Immature natural killer cell (primary cell): ENCODE measurements around the gene KHK. TPM values are rescaled to one million over a fixed set of nuclear protein-coding genes. Genes with fewer than 3 reads are reported as not detected.

ENCODE experiments used
- DNase-seq, 3 donors: peaks; one replicate each; pipeline ENCODE4 v3.0.0; 2022; ENCODE audit warnings: mixed read lengths in 1 of 3
- H3K27ac Mint-ChIP-seq, 6 donors: one replicate each; pipeline ENCODE4 v1.8.0; 2020; ENCODE audit warnings: mixed read lengths in 6 of 6, mild to moderate bottlenecking in 5 of 6, inconsistent platforms in 4 of 6, moderate library complexity in 3 of 6
- H3K27me3 Mint-ChIP-seq, 3 donors: one replicate each; pipeline ENCODE4 v1.8.0; 2020 to 2021; ENCODE audit warnings: low read depth in 3 of 3, mild to moderate bottlenecking in 3 of 3, mixed read lengths in 3 of 3, moderate library complexity in 3 of 3, inconsistent platforms in 1 of 3
- H3K36me3 Mint-ChIP-seq, 3 donors: one replicate each; pipeline ENCODE4 v1.8.0; 2020; ENCODE audit warnings: mixed read lengths in 3 of 3, inconsistent platforms in 2 of 3, mild to moderate bottlenecking in 2 of 3
- H3K4me1 Mint-ChIP-seq, 2 donors: one replicate each; pipeline ENCODE4 v1.8.0; 2020; ENCODE audit warnings: inconsistent platforms in 2 of 2, mild to moderate bottlenecking in 2 of 2, mixed read lengths in 2 of 2, moderate library complexity in 1 of 2
- H3K4me3 Mint-ChIP-seq, 5 donors: one replicate each; pipeline ENCODE4 v1.8.0; 2020; ENCODE audit warnings: mild to moderate bottlenecking in 5 of 5, mixed read lengths in 5 of 5, inconsistent platforms in 3 of 5, moderate library complexity in 3 of 5
- H3K9me3 Mint-ChIP-seq, 6 donors: one replicate each; pipeline ENCODE4 v1.8.0; 2020; ENCODE audit warnings: mild to moderate bottlenecking in 6 of 6, mixed read lengths in 6 of 6, inconsistent platforms in 4 of 6, moderate library complexity in 3 of 6
- polyA plus RNA-seq, 3 donors: library from polyadenylated mRNA; unstranded; fragments of 300-500 nt; fragmentation: Illumina TruSeq; gene quantifications; one replicate each; pipeline ENCODE4 v1.2.3, GENCODE V29; 2021

KHK gene
- 1 to 10 TPM; 7.0 to 9.5 (median 8.4) TPM for polyA plus RNA-seq

DNA sequence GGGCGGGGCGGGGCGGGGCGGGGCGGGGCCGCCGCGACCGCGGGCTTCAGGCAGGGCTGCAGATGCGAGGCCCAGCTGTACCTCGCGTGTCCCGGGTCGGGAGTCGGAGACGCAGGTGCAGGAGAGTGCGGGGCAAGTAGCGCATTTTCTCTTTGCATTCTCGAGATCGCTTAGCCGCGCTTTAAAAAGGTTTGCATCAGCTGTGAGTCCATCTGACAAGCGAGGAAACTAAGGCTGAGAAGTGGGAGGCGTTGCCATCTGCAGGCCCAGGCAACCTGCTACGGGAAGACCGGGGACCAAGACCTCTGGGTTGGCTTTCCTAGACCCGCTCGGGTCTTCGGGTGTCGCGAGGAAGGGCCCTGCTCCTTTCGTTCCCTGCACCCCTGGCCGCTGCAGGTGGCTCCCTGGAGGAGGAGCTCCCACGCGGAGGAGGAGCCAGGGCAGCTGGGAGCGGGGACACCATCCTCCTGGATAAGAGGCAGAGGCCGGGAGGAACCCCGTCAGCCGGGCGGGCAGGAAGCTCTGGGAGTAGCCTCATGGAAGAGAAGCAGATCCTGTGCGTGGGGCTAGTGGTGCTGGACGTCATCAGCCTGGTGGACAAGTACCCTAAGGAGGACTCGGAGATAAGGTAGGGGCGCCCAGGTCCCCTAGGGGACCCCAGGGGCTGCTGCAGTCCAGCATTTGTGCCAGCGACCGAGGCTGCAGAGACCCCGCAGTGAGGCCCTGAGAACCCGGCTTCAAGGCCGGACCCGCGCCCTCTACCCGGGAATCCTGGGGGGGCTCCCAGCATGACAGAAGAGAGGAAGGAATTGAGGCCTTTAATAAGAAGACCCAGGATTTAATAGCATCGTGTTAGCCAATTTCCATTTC, at the start of gene KHK:
Gene KHK (plus strand): TSS at position 49 of the 870 bp plus-strand sequence. CDS start 488 bp downstream, at position 537.
- H3K27ac Mint-ChIP-seq, result peak within 1 kb of the TSS; percentile 31 to 85 (median 75)
- no peaks in the 10 kb centered on the region for H3K9me3 Mint-ChIP-seq
- H3K36me3 Mint-ChIP-seq, result no peaks in the 10 kb centered on the region
- DNase-seq, result no peak
- peaks cover 14 to 23% of the 10 kb centered on the region in 2 donors for H3K4me1 Mint-ChIP-seq
- peak within 1 kb of the TSS; percentile 82 to 88 (median 86) for H3K4me3 Mint-ChIP-seq
- peaks cover 2 to 4% (median 3%) of the 10 kb centered on the region in 3 donors for H3K27me3 Mint-ChIP-seq

DNA sequence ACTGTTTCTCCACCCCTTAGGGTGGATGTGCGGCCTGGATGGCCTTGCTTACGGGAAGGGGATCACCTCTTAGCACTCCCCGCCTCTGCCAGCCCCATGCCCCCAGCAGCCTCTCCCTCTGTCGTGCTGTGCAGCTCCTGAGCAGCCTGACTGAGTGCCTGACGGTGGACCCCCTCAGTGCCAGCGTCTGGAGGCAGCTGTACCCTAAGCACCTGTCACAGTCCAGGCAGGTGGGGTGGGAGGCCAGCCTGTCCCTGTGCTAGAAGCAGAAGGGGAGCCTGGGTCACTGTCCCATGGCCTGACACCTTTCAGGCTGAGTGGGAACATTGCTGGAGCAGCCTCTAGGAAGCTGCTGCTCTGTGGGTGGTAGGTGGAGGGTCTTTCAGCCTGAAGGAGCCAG, 48.6 kb upstream of the KHK start:
- no peak overlapping the region for H3K4me3 Mint-ChIP-seq
- peaks cover 21 to 33% of the 10 kb centered on the region in 2 donors for H3K4me1 Mint-ChIP-seq
- H3K9me3 Mint-ChIP-seq, result no peaks in the 10 kb centered on the region
- H3K27ac Mint-ChIP-seq, result no peak overlapping the region
- H3K27me3 Mint-ChIP-seq, result no peaks in the 10 kb centered on the region
- DNase-seq, result no peak
- peaks cover 0 to 38% (median 11%) of the 10 kb centered on the region in 3 donors for H3K36me3 Mint-ChIP-seq

DNA sequence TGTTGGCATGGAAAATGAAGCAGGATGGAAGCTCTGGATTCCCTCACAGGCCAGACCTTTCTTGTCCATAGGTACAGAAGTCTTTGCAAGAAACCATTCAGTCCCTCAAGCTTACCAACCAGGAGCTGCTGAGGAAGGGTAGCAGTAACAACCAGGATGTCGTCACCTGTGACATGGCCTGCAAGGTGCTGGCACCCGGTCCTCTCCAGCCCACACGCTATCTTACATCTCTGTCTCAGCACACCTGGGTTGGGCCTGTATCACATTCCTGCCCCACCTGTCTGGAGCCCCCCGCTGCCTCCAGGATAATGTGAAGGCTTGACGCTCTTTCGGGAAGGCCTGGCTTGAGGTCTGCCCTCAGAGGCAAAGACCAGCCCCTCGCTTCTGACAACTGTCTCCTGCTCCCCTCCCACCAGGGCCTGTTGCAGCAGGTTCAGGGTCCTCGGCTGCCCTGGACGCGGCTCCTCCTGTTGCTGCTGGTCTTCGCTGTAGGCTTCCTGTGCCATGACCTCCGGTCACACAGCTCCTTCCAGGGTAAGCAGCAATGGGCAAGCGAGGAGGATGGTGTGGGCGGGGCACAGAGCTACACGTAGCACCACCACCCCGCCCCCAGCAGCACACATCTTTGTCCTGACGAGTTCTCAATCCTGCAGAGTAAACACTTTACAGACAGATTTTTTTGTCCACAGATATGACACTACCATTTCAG, 47.8 kb upstream of the KHK start:
- H3K36me3 Mint-ChIP-seq, result peaks cover 0 to 38% (median 11%) of the 10 kb centered on the region in 3 donors
- H3K9me3 Mint-ChIP-seq, result no peaks in the 10 kb centered on the region
- H3K27me3 Mint-ChIP-seq, result no peaks in the 10 kb centered on the region
- DNase-seq, result no peak
- H3K27ac Mint-ChIP-seq, result peak overlapping the region in 1 of 6 donors; percentile 67
- no peak overlapping the region for H3K4me3 Mint-ChIP-seq
- peaks cover 14 to 25% of the 10 kb centered on the region in 2 donors for H3K4me1 Mint-ChIP-seq

GRCh38 chr2:27039426-27039825, 47.1 kb upstream of the KHK start:
- Mint-ChIP-seq H3K27ac (no peak overlapping the region), H3K4me3 (no peak overlapping the region), H3K36me3 (peaks cover 0 to 38% (median 11%) of the 10 kb centered on the region in 3 donors), H3K4me1 (peaks cover 8 to 19% of the 10 kb centered on the region in 2 donors), H3K9me3 (no peaks in the 10 kb centered on the region), H3K27me3 (no peaks in the 10 kb centered on the region)
- no peak for DNase-seq

- no peak overlapping the region for H3K4me3 Mint-ChIP-seq
- no peaks in the 10 kb centered on the region for H3K27me3 Mint-ChIP-seq
- no peak for DNase-seq
- peaks cover 0 to 38% (median 11%) of the 10 kb centered on the region in 3 donors for H3K36me3 Mint-ChIP-seq
- H3K27ac Mint-ChIP-seq, result peak overlapping the region in 1 of 6 donors; percentile 40
- H3K4me1 Mint-ChIP-seq, result peaks cover 6 to 16% of the 10 kb centered on the region in 2 donors
- H3K9me3 Mint-ChIP-seq, result no peaks in the 10 kb centered on the region
Observed at GRCh38 chr2:27039871-27040270, 46.7 kb upstream of the KHK start.

GRCh38 chr2:27040282-27040681, 46.3 kb upstream of the KHK start:
- peaks cover 4 to 12% of the 10 kb centered on the region in 2 donors for H3K4me1 Mint-ChIP-seq
- no peaks in the 10 kb centered on the region for H3K9me3 Mint-ChIP-seq
- H3K27ac Mint-ChIP-seq, result no peak overlapping the region
- H3K4me3 Mint-ChIP-seq, result no peak overlapping the region
- peaks cover 0 to 38% (median 11%) of the 10 kb centered on the region in 3 donors for H3K36me3 Mint-ChIP-seq
- no peak for DNase-seq
- H3K27me3 Mint-ChIP-seq, result no peaks in the 10 kb centered on the region

GRCh38 chr2:27041752-27042151, 44.8 kb upstream of the KHK start:
- no peak for DNase-seq
- Mint-ChIP-seq H3K4me3 (no peak overlapping the region), H3K4me1 (peaks cover 2 to 5% of the 10 kb centered on the region in 2 donors), H3K9me3 (no peaks in the 10 kb centered on the region), H3K36me3 (peaks cover 0 to 28% (median 11%) of the 10 kb centered on the region in 3 donors), H3K27ac (peak overlapping the region in 5 of 6 donors; percentile 21 to 73 (median 42)), H3K27me3 (peaks cover 0 to 1% (median 0%) of the 10 kb centered on the region in 3 donors)

DNA sequence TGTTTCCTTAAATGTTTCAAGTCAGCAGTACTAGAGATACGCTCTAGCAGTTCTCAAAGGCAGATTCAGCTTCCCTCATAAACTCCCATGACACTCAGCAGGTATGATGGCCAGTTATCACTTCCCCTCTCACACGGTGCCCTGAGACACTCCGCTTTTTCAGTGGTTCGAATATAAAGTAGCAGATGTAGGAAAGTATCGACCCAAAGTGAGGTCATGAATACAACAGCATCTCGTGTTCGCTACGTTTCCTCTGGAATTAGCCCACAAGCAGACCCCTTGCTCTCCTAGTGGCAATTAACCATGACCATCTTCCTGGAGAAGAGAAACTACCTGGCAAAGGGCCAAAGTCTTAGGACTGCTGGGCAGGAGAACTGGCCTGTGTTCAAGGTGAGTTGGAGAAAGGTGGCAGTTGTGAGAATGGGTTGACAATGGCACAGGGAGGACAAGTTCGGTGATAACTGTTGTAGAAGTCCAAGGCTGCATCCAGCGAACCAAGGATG, 44.4 kb upstream of the KHK start:
- Mint-ChIP-seq H3K9me3 (no peaks in the 10 kb centered on the region), H3K36me3 (peaks cover 0 to 23% (median 11%) of the 10 kb centered on the region in 3 donors), H3K4me1 (peaks cover 2 to 5% of the 10 kb centered on the region in 2 donors), H3K27ac (peak overlapping the region in 5 of 6 donors; percentile 21 to 73 (median 42)), H3K4me3 (no peak overlapping the region), H3K27me3 (peaks cover 0 to 1% (median 0%) of the 10 kb centered on the region in 3 donors)
- DNase-seq, result no peak

GRCh38 chr2:27042985-27043634, 43.5 kb upstream of the KHK start:
- peaks cover 2 to 5% of the 10 kb centered on the region in 2 donors for H3K4me1 Mint-ChIP-seq
- peak overlapping the region in 1 of 6 donors; percentile 73 for H3K27ac Mint-ChIP-seq
- H3K36me3 Mint-ChIP-seq, result peaks cover 0 to 23% (median 11%) of the 10 kb centered on the region in 3 donors
- H3K4me3 Mint-ChIP-seq, result no peak overlapping the region
- DNase-seq, result no peak
- H3K27me3 Mint-ChIP-seq, result peaks cover 0 to 1% (median 0%) of the 10 kb centered on the region in 3 donors
- H3K9me3 Mint-ChIP-seq, result no peaks in the 10 kb centered on the region

DNA sequence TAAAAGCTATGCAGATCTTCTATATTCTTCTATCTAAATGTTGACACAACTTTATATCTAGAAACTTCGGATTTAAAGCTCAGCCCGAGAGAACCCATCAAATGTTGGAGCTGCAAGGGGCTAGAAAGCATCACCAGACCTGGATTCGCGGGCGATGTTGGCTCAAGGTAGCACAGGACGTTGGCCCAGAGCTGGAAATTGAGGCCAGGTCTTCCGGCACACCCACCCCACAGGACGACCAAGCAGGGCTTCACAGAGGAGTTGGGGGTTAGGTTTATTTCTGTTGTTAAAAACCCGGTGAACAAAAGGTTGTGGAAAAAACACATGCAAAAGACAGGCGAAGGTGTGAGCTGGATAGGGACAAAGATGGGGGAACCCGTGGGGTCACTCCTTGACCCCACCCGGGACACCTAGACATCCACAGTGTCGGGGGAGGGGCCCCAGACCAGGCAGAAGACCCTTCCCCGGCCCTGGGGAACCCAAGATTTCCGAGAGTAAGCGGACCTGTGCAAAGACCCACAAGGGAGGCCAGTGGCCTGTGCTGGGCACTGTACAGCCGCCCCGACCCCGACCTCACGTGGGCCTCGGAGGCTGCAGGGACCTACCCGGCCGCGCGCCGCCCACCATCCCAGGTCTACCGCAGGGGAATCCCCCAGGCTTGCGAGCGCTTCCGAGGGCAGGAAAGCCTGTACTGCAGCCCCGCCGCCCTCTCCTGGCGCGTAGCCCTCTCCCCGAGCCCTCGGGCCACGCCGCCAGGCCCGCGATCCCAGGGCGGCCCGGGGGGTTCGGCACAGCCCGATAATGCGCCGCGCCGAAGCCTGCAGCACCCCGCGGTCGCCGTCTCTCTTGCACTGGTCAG, 36.9 kb upstream of the KHK start:
- peaks cover 0 to 11% (median 5%) of the 10 kb centered on the region in 6 donors for H3K9me3 Mint-ChIP-seq
- H3K4me3 Mint-ChIP-seq, result peak overlapping the region; percentile 94 to 100 (median 97)

GRCh38 chr2:27050281-27050995, 36.1 kb upstream of the KHK start:
- H3K4me1 Mint-ChIP-seq, result peaks cover 22 to 28% of the 10 kb centered on the region in 2 donors
- H3K36me3 Mint-ChIP-seq, result peaks cover under 1 to 8% (median 6%) of the 10 kb centered on the region in 3 donors
- peaks cover 0 to 11% (median 5%) of the 10 kb centered on the region in 6 donors for H3K9me3 Mint-ChIP-seq
- peak overlapping the region; percentile 96 to 99 (median 98) for H3K27ac Mint-ChIP-seq
- H3K4me3 Mint-ChIP-seq, result peak overlapping the region; percentile 94 to 100 (median 97)
- peak; percentile 92 to 93 (median 92) for DNase-seq
- peaks cover 22 to 30% (median 22%) of the 10 kb centered on the region in 3 donors for H3K27me3 Mint-ChIP-seq

More for the DNA sequence above, 36.9 kb upstream of the KHK start:
- Mint-ChIP-seq H3K27ac (peak overlapping the region; percentile 96 to 99 (median 98)), H3K27me3 (peaks cover 22 to 30% (median 22%) of the 10 kb centered on the region in 3 donors), H3K36me3 (peaks cover 0 to 8% (median 3%) of the 10 kb centered on the region in 3 donors), H3K4me1 (peaks cover 22 to 28% of the 10 kb centered on the region in 2 donors)
- peak; percentile 67 to 72 (median 68) for DNase-seq
